H1 (cell line): ENCODE results near the gene ANKRD50. TPM values are rescaled to one million over a fixed set of nuclear protein-coding genes. Genes with fewer than 3 reads are reported as not detected.

ENCODE experiments used
- CTCF ChIA-PET: fragments of 300-600 bp; sonication (Branson Sonifier 250); formaldehyde crosslinking; loops from one replicate; lab custom pipeline; 2021; ENCODE audit not compliant: partially characterized antibody; lab: Charles Lee
- POLR2A ChIA-PET: fragments of 300-600 bp; sonication (Branson Sonifier 250); formaldehyde crosslinking; loops from one replicate; lab custom pipeline; 2021; ENCODE audit warnings: inconsistent platforms; ENCODE audit not compliant: partially characterized antibody; lab: Charles Lee
- DNase-seq, 2 experiments: peaks; one replicate each; pipeline versions ENCODE4 v3.0.0 to v3.0.0-alpha.2; 2010 to 2022; ENCODE audit warnings: low spot score in 2 of 2, low read depth in 1 of 2, mixed read lengths in 1 of 2
- FAIRE-seq: peaks from 2 replicates; lab custom pipeline; 2011; peaks lifted over from hg19 to GRCh38; lab: Jason Lieb, UNC
- H2AFZ ChIP-seq: 2 replicates; pipeline ENCODE4 v1.8.1; 2012; ENCODE audit warnings: low read length, inconsistent platforms
- H2AK5ac ChIP-seq: 2 replicates; pipeline ENCODE4 v1.6.1; 2013; ENCODE audit warnings: low read depth, low read length
- H2BK120ac ChIP-seq: replicated peaks from 2 replicates; pipeline ENCODE3; 2013; ENCODE audit warnings: low read depth, low read length, inconsistent platforms
- H2BK12ac ChIP-seq: 2 replicates; pipeline ENCODE4 v1.6.1; 2013; ENCODE audit warnings: low read depth, low read length
- H2BK15ac ChIP-seq: 2 replicates; pipeline ENCODE4 v1.6.1; 2013; ENCODE audit warnings: low read length
- H2BK20ac ChIP-seq: 2 replicates; pipeline ENCODE4 v1.6.1; 2013; ENCODE audit warnings: low read length
- H2BK5ac ChIP-seq: 2 replicates; pipeline ENCODE4 v1.6.1; 2013; ENCODE audit warnings: low read depth, low read length
- H3K14ac ChIP-seq: 2 replicates; pipeline ENCODE4 v1.6.1; 2013; ENCODE audit warnings: inconsistent platforms; ENCODE audit not compliant: insufficient read length
- H3K18ac ChIP-seq: 2 replicates; pipeline ENCODE4 v1.6.1; 2013; ENCODE audit warnings: low read length; ENCODE audit errors: extremely low read depth
- H3K23ac ChIP-seq: 2 replicates; pipeline ENCODE4 v1.6.1; 2013; ENCODE audit warnings: inconsistent platforms; ENCODE audit not compliant: insufficient read length
- H3K23me2 ChIP-seq: 2 replicates; pipeline ENCODE4 v1.6.1; 2013; ENCODE audit warnings: low read depth, low read length
- H3K27ac ChIP-seq: 2 replicates; pipeline ENCODE4 v1.6.1; 2011; ENCODE audit warnings: low read depth, low read length, inconsistent platforms
- H3K27me3 ChIP-seq, 4 experiments: replicated peaks in 1 of 4; 1 replicate in 1 of 4; 2 replicates in 3 of 4; pipeline versions ENCODE4 v1.6.1 to v1.8.1; 2011 to 2013; ENCODE audit warnings: low read length in 3 of 4, mild to moderate bottlenecking in 3 of 4, inconsistent platforms in 2 of 4, mixed read lengths in 2 of 4, moderate library complexity in 1 of 4; ENCODE audit not compliant: control insufficient read depth in 3 of 4, insufficient read depth in 3 of 4; ENCODE audit errors: extremely low read depth in 1 of 4
- H3K36me3 ChIP-seq, 4 experiments: 2 replicates each; pipeline versions ENCODE4 v1.6.1 to v1.8.1; 2011 to 2013; ENCODE audit warnings: mild to moderate bottlenecking in 4 of 4, low read length in 3 of 4, moderate library complexity in 2 of 4, control low read depth in 1 of 4, inconsistent platforms in 1 of 4; ENCODE audit not compliant: insufficient read depth in 4 of 4, control insufficient read depth in 2 of 4
- H3K4ac ChIP-seq: replicated peaks from 2 replicates; pipeline ENCODE3; 2013; ENCODE audit warnings: low read length, low read depth, mixed read lengths, inconsistent platforms; ENCODE audit not compliant: insufficient read length
- H3K4me1 ChIP-seq, 4 experiments: replicated peaks in 1 of 4; 1 replicate in 1 of 4; 2 replicates in 3 of 4; pipeline versions ENCODE4 v1.6.1 to v1.8.1; 2011 to 2013; ENCODE audit warnings: low read length in 3 of 4, inconsistent platforms in 2 of 4, mixed read lengths in 1 of 4; ENCODE audit not compliant: insufficient read depth in 4 of 4, control insufficient read depth in 3 of 4
- H3K4me2 ChIP-seq, 2 experiments: 2 replicates each; pipeline versions ENCODE4 v1.6.1 to v1.8.1; 2011 to 2013; ENCODE audit warnings: low read depth in 2 of 2, low read length in 2 of 2, control low read depth in 1 of 2, inconsistent platforms in 1 of 2, mild to moderate bottlenecking in 1 of 2; ENCODE audit not compliant: insufficient read depth in 1 of 2
- H3K4me3 ChIP-seq, 4 experiments: fragments of 200-600, 300-600 bp in 1 of 4; sonication (generic), shearing (Covaris generic), sonication (Bioruptor Twin) in 1 of 4; 2 replicates each; pipeline versions ENCODE4 v1.5.1 to v1.8.1; 2011 to 2016; ENCODE audit warnings: low read length in 4 of 4, low read depth in 3 of 4, control low read depth in 2 of 4, inconsistent platforms in 2 of 4, mild to moderate bottlenecking in 2 of 4, mixed read lengths in 1 of 4, moderate library complexity in 1 of 4; ENCODE audit not compliant: insufficient read depth in 2 of 4; ENCODE audit errors: extremely low read depth in 1 of 4
- H3K56ac ChIP-seq: replicated peaks from 2 replicates; pipeline ENCODE3; 2013; ENCODE audit warnings: low read depth, mild to moderate bottlenecking, mixed read lengths, low read length, inconsistent platforms; ENCODE audit not compliant: insufficient read length
- H3K79me1 ChIP-seq: 2 replicates; pipeline ENCODE4 v1.6.1; 2013; ENCODE audit warnings: low read depth, low read length, control low read depth
- H3K79me2 ChIP-seq, 2 experiments: 2 replicates each; pipeline versions ENCODE4 v1.6.1 to v1.8.1; 2012 to 2013; ENCODE audit warnings: low read length in 2 of 2, mild to moderate bottlenecking in 2 of 2, inconsistent platforms in 1 of 2; ENCODE audit not compliant: insufficient read depth in 2 of 2, control insufficient read depth in 1 of 2
- H3K9ac ChIP-seq, 4 experiments: replicated peaks in 1 of 4; 1 replicate in 1 of 4; 2 replicates in 3 of 4; pipeline versions ENCODE4 v1.6.1 to v1.8.1; 2011 to 2013; ENCODE audit warnings: low read depth in 3 of 4, low read length in 3 of 4, control low read depth in 2 of 4, mild to moderate bottlenecking in 2 of 4, moderate library complexity in 2 of 4, inconsistent platforms in 1 of 4; ENCODE audit errors: extremely low read depth in 1 of 4
- H3K9me3 ChIP-seq, 2 experiments: 2 replicates each; pipeline versions ENCODE4 v1.6.1 to v1.8.1; 2012 to 2013; ENCODE audit warnings: mild to moderate bottlenecking in 2 of 2, moderate library complexity in 2 of 2, control low read depth in 1 of 2, inconsistent platforms in 1 of 2, low read depth in 1 of 2, low read length in 1 of 2, mixed read lengths in 1 of 2; ENCODE audit not compliant: insufficient read depth in 2 of 2
- H4K20me1 ChIP-seq, 2 experiments: replicated peaks in 1 of 2; 2 replicates each; pipeline versions ENCODE3 to v1.8.1; 2011 to 2013; ENCODE audit warnings: inconsistent platforms in 2 of 2, low read length in 2 of 2, mild to moderate bottlenecking in 1 of 2; ENCODE audit not compliant: insufficient read depth in 2 of 2, control insufficient read depth in 1 of 2
- H4K5ac ChIP-seq: 2 replicates; pipeline ENCODE4 v1.6.1; 2013; ENCODE audit warnings: low read length, low read depth, mixed read lengths, inconsistent platforms; ENCODE audit not compliant: insufficient read length
- H4K8ac ChIP-seq: 2 replicates; pipeline ENCODE4 v1.8.0; 2013; ENCODE audit warnings: mild to moderate bottlenecking, moderate library complexity, low read length, inconsistent platforms; ENCODE audit not compliant: insufficient read depth; ENCODE audit errors: extremely low read depth
- H4K91ac ChIP-seq: replicated peaks from 2 replicates; pipeline ENCODE3; 2013; ENCODE audit warnings: low read length, mixed read lengths, inconsistent platforms; ENCODE audit not compliant: insufficient read length
- ATF2 ChIP-seq: IDR thresholded peaks from 2 replicates; pipeline ENCODE4 v1.6.1; 2012; ENCODE audit warnings: low read length, inconsistent platforms
- BRCA1 ChIP-seq: IDR thresholded peaks from 2 replicates; pipeline ENCODE4 v1.6.1; 2012; ENCODE audit warnings: low read depth, low read length, improper control_type of control experiment
- CHD1 ChIP-seq: IDR thresholded peaks from 2 replicates; pipeline ENCODE4 v1.6.1; 2012; ENCODE audit warnings: low read depth, low read length, improper control_type of control experiment
- CTCF ChIP-seq, 3 experiments: IDR thresholded peaks; 1 replicate in 2 of 3; 2 replicates in 1 of 3; pipeline versions ENCODE4 v1.5.1 to v1.6.1; 2011; ENCODE audit warnings: low read length in 3 of 3, mild to moderate bottlenecking in 3 of 3, inconsistent platforms in 2 of 3, low read depth in 1 of 3, moderate library complexity in 1 of 3; ENCODE audit not compliant: insufficient read depth in 1 of 3; ENCODE audit errors: control extremely low read depth in 1 of 3
- EP300 ChIP-seq, 2 experiments: IDR thresholded peaks; 1 replicate in 1 of 2; 2 replicates in 1 of 2; pipeline ENCODE4 v1.6.1; 2011 to 2012; ENCODE audit warnings: low read depth in 2 of 2, low read length in 2 of 2, mild to moderate bottlenecking in 2 of 2, borderline replicate concordance in 1 of 2, inconsistent platforms in 1 of 2, moderate library complexity in 1 of 2
- POLR2A ChIP-seq, 2 experiments: IDR thresholded peaks; 1 replicate in 1 of 2; 2 replicates in 1 of 2; pipeline ENCODE4 v1.6.1; 2011; ENCODE audit warnings: low read depth in 2 of 2, low read length in 2 of 2, mild to moderate bottlenecking in 2 of 2; ENCODE audit errors: control extremely low read depth in 1 of 2
- SIRT6 ChIP-seq: IDR thresholded peaks from one replicate; pipeline ENCODE4 v1.7.1; 2012; ENCODE audit warnings: low read length, inconsistent platforms
- YY1 ChIP-seq: IDR thresholded peaks from 2 replicates; pipeline ENCODE4 v1.6.1; 2011; ENCODE audit warnings: low read depth, mild to moderate bottlenecking, low read length
- WGBS, 2 experiments: shearing (Covaris generic) in 1 of 2; methylation state at CpG; one replicate each; pipeline versions ENCODE4 v1.1.6 to v1.1.7; 2013 to 2015; ENCODE audit warnings: low lambda C conversion rate in 2 of 2, mixed read lengths in 2 of 2, inconsistent platforms in 1 of 2, low coverage in 1 of 2, missing lambda C conversion rate in 1 of 2; ENCODE audit not compliant: insufficient replicate concordance in 2 of 2, insufficient coverage in 1 of 2, insufficient read length in 1 of 2; ENCODE audit errors: extremely low coverage in 1 of 2, missing lambda C conversion rate in 1 of 2; 5-methylcytosine and 5-hydroxymethylcytosine counted together
- polyA plus RNA-seq, 7 experiments: library from polyadenylated mRNA; depleted of rRNA in 3 of 7; stranded (reverse) in 5 of 7; unstranded in 2 of 7; fragments of >200 nt in 5 of 7; fragments of 200-250 nt in 2 of 7; gene quantifications; 1 replicate in 5 of 7; 2 replicates in 1 of 7; 4 replicates in 1 of 7; pipeline versions ENCODE4 v1.2.1 to v1.2.3, GENCODE V29; 2011 to 2013; ENCODE audit warnings: missing spikeins in 2 of 7, mixed read lengths in 2 of 7
- total RNA-seq: library from RNA; stranded (reverse); fragmentation: NEBNext Ultra II Directional; extraction: Animal tissue kit (Norgen Biotek cat#: 25700); gene quantifications from 2 replicates; pipeline ENCODE4 v1.2.1, GENCODE V29; 2021

Gene ANKRD50
- total and polyA plus RNA-seq, 2 of the 8 experiments (the other 6 are each of a cell fraction or from before 2014, with no cell fraction given): 8.5 to 25.0 TPM

GRCh38 chr4:124713185-124713592, 657 bp upstream of the ANKRD50 start:
- Histone ChIP-seq H3K79me2 (peaks cover 19 to 37% of the 10 kb centered on the region in 2 experiments; a peak in 3 of 4 replicates), H3K4me3 (peak overlapping the region; percentile 52 to 94 (median 69)), H3K36me3 (peaks cover 0 to 7% (median 0%) of the 10 kb centered on the region in 4 experiments; a peak in 1 of 8 replicates), H3K9ac (peak overlapping the region in 3 of 4 experiments; percentile 68 to 78 (median 69); a peak in 6 of 7 replicates), H2BK120ac (peak overlapping the region; percentile 62), H2AFZ (peak overlapping the region; percentile 28), H3K14ac (peak overlapping the region; percentile 25), H3K4ac (peak overlapping the region; percentile 62), H3K18ac (peak overlapping the region; percentile 84), H3K9me3 (no peaks in the 10 kb centered on the region), H3K27ac (peak overlapping the region; percentile 95), H2BK5ac (peak overlapping the region; percentile 79), H4K5ac (peak overlapping the region; percentile 76), H4K20me1 (peaks cover 7 to 11% of the 10 kb centered on the region in 2 experiments), H2BK15ac (no peak overlapping the region), H2BK12ac (peak overlapping the region; percentile 95; the same call in 1 of the 2 replicates), H2BK20ac (no peak overlapping the region; the same call in 1 of the 2 replicates), H3K4me2 (peak overlapping the region; percentile 63 to 81), H4K8ac (peak overlapping the region; percentile 94; the same call in 1 of the 2 replicates), H3K27me3 (no peaks in the 10 kb centered on the region), H3K23me2 (peaks cover 7% of the 10 kb centered on the region), H4K91ac (peak overlapping the region; percentile 36), H2AK5ac (peak overlapping the region; percentile 11; the same call in 1 of the 2 replicates), H3K23ac (no peak overlapping the region), H3K56ac (peak overlapping the region; percentile 13), H3K4me1 (peaks cover 0 to 10% (median 4%) of the 10 kb centered on the region in 4 experiments; a peak in 4 of 7 replicates), H3K79me1 (no peaks in the 10 kb centered on the region)
- ChIA-PET POLR2A (interaction anchor here (1.0 to 2.2 kb wide), 5 partner anchors 10 to 479 kb away, joined by 3 to 7 read pairs (median 4); no protein-coding TSS in a partner anchor), CTCF (interaction anchor here (0.9 kb wide), 1 partner anchor 33 kb away, joined by 3 read pairs; no protein-coding TSS in a partner anchor)
- FAIRE-seq (peak; percentile 82), DNase-seq (peak; percentile 33 to 63)
- WGBS, 2 experiments: 2% methylated on average over 11 of the region's 12 CpGs; no CpG with 5 or more reads in 1 of the 2 experiments
- peak in 1 of 3 experiments; percentile 37; a peak in 1 of 4 replicates for TF ChIP-seq CTCF (IDR thresholded peaks at IDR 0.05; ENCODE audit: control extremely low read depth in 1 of 3, insufficient read depth in 1 of 3, low read depth in 1 of 3, low read length in 3 of 3)
- peak; percentile 40; the same call in 1 of the 2 replicates for TF ChIP-seq ATF2
- TF ChIP-seq BRCA1: no peak
- TF ChIP-seq EP300 (IDR thresholded peaks at IDR 0.05; ENCODE audit: borderline replicate concordance in 1 of 2, low read depth in 2 of 2, low read length in 2 of 2): no peak
- TF ChIP-seq YY1: 0 out of 2 replicates have a peak, but pooled peaks have one; percentile 41
- TF ChIP-seq SIRT6: no peak
- no peak for TF ChIP-seq POLR2A (IDR thresholded peaks at IDR 0.05; ENCODE audit: control extremely low read depth in 1 of 2, low read depth in 2 of 2, low read length in 2 of 2)
- no peak for TF ChIP-seq CHD1
